NCI-H526 treated with DMSO at 0.1 percent for 48 hours (cell line): ENCODE data around the gene DNASE1L1.

ENCODE experiments used
- DNase-seq: peaks from one replicate; lab custom pipeline; 2025; lab: John Stamatoyannopoulos, UW

DNASE1L1 gene, protein sequence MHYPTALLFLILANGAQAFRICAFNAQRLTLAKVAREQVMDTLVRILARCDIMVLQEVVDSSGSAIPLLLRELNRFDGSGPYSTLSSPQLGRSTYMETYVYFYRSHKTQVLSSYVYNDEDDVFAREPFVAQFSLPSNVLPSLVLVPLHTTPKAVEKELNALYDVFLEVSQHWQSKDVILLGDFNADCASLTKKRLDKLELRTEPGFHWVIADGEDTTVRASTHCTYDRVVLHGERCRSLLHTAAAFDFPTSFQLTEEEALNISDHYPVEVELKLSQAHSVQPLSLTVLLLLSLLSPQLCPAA

DNA sequence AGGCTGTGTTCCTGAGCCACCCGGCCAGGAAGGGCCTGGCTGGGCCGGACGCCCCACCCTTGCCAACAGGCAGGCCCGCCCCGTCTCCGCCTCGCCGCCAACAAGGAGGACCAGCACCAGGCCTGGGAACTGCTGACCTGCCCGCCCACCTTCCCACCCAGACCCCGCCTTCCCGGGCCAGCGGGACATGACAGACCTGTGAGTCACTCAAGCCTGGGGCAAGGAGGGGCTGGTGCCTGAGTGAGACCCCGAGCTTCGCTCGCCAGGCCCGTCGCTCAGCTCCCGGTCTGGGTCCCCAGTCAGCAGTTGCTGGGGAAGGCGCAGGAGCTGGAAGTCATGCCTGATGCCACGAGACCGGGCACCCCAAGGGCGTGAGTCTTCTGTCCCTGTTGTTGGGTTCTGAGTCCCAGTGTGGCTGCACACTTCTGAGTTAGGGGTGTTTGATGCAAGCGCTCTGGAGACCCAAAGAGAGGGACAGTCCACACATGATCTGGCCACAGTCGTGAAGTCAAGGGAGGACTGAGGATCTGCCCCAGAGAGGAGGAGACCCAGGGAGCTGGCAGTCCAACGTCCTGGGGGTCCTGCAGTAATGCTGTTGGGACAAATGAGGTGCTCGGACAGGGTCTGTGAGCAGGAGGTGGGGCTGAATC, at the start of gene DNASE1L1:
DNASE1L1 (minus strand) TSS at position 33 of the 650 bp plus-strand sequence. CDS start 3,686 bp downstream, outside the sequence.
- no peak for DNase-seq

DNA sequence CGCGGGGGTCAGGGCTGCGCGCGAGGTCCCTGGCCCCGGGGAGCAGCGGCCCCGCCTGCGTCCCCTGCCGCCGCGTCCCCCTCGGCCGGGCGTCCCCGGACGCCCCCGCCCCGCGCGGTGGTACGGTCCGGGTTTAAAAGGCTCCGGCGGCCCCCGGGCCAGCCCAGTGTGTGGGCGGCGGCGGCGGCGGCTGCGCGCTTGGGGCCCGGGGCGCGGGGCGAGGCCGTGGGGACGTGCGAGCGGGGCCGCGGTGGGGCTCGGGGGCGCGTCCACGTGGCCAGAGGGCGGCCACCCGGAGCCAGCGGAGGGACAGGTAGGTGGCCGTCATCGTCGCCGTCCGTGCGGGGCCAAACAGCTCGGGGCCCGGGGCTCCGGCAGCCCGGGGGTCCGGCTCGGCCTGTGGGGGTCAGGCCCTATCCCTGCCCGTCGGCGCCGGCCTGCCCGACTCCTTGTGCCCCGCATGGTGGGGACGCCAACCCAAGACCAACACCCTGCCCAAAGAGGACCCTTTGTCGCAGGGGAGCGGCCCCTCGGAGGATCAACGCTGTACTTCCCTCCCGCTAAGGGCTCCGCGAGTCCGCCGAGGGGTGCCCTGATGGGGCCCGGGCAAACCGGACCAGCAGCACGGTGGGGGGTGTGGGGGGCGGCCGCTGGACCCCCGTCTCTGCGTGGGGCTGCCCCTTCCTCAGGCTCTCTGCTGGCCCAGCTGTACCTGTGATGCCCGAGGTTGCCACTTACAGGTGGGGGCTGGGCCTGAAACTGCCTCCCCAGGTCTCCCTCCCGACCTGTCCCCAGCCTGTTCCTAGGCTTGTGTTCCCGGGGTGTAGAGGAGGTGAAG, 49.3 kb upstream of the DNASE1L1 start, which contains the start of gene PLXNA3:
PLXNA3 (plus strand) TSS at position 166 of the 838 bp plus-strand sequence. CDS start 1,903 bp downstream, outside the sequence.
- DNase-seq = peak; percentile 24

DNA sequence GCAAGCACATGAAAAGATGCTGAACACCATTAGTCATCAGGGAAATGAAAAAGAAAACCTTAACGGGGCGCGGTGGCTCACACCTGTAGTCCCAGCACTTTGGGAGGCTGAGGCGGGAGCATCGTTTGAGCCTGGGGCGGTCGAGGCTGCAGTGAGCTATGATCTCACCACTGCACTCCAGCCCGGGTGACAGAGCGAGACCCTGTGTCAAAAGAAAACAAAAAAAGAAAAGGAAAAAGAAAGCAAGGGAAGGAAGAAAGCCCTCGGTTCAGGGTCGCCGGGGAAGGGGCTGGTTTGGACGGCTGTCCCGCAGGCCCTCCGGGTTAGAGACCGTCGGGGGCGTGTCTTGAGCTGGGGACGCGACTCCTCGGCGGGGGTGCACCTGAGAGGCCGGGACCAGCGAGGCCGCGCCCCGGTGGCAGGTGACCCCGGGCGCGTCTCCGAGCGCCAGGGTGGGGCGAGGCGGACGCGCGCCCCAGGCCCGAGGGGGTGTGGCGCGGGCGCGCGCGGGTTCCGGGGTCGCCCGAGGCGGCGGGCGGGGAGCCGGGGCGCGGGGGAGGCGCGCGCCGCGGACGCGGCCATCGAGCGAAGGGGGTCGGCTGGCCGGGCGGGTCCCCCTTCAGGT, 48.5 kb upstream of the DNASE1L1 start:
- peak; percentile 50 for DNase-seq

- DNase-seq = no peak
Measured at GRCh38 chrX:154452823-154453222, 43.8 kb upstream of the DNASE1L1 start.

DNA sequence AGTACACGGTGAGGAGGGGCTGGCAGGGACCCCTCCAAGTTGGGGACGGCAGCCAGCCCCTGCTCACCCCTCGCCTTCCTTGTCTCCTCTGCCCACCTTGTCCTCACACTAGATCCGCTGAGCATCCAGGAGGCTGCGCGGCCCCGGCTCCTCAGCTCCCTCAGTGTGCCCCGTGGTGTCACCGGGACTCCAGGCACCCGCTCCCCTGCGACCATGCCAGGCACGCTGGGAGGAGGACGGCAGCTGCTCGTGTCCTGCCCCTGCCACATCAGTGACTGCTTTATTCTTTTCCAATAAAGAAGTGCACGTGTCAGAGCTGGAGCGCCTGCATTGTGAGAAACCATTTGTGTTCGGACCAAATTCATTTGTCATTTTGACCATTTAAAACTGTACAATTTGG, 41.3 kb upstream of the DNASE1L1 start:
- DNase-seq = no peak

DNA sequence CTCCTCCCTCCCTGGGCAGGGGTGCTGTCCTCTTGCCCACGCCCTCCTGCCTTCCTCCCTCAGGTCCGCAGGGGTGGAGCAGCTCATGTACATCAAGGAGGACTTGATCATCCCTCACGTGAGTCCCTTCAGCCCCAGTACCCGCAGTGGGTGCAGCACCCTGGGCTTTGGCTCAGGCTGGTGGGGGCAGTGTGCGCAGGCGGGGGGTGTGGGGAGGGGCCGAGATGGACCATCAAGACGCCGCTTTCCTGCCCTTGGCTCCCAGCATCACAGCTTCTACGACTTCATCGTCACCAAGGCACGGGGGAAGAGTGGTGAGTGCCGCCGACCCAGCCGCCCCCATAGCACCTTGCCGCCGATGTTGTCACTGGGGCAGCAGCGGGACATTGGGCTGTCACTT, 40.6 kb upstream of the DNASE1L1 start:
- DNase-seq = no peak

DNA sequence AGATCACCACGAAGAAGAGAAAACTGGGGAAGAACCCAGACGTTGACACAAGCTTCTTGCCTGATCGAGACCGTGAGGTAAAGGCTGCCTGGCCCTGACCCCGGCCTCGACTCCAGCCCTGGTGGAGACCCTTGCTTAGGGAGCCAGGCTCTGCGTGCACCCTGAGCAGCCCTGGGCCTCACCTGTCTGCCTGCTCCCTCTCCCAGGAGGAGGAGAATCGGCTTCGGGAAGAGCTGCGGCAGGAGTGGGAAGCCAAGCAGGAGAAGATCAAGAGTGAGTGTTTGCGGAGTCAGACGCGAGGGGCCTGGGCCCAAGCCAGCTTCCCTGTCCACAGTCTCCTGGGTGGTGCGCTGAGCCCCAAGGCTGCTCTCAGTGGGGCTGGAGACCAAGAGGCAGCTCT, 39.4 kb upstream of the DNASE1L1 start:
- DNase-seq = no peak

GRCh38 chrX:154446430-154446829, 37.4 kb upstream of the DNASE1L1 start:
- DNase-seq = no peak

DNA sequence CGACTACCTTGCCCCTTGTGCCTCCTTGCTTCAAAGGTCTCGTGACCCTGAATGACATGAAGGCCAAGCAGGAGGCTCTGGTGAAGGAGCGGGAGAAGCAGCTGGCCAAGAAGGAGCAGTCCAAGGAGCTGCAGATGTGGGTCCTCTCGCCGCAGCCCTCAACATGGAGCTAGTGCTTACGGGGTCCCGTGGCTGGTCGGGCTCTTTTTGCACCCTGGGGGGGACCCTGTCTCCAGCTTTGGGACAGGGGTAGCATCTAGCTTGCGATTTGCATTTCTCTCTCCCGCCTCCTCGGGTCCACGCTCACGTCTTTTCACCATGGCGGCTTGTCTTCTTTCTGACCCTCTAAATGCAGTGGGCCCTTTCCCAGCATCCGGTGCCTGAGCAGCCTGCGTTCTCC, 36.7 kb upstream of the DNASE1L1 start:
- no peak for DNase-seq

GRCh38 chrX:154444755-154445246, 35.7 kb upstream of the DNASE1L1 start:
- DNase-seq = no peak

GRCh38 chrX:154443992-154444754, 35.1 kb upstream of the DNASE1L1 start, which contains the start of gene FAM50A:
TSS of gene FAM50A (plus strand) at chrX:154444141. CDS start at chrX:154444236, 95 bp downstream.
- peak; percentile 63 for DNase-seq

- no peak for DNase-seq
Measured at GRCh38 chrX:154443479-154443910, 34.4 kb upstream of the DNASE1L1 start.

- no peak for DNase-seq
Measured at GRCh38 chrX:154441984-154442707, 33.1 kb upstream of the DNASE1L1 start.

DNA sequence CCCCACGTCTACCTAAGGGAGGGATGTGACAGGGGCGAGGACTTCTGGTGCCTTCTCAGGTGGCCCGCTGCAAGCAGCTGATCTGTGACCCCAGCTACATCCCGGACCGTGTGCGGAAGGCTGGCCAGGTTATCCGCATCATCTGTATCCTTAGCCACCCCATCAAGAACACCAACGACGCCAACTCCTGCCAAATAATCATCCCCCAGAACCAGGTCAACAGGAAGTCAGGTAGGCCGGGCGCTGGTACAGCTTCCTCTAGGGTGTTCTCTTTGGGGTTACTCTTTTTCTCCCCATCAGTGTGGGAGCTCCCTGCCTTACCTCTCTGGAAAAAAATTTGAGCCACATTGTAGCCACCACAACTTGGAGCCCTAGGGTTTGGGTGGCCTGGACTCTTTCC, 32.5 kb upstream of the DNASE1L1 start:
- DNase-seq = no peak

DNA sequence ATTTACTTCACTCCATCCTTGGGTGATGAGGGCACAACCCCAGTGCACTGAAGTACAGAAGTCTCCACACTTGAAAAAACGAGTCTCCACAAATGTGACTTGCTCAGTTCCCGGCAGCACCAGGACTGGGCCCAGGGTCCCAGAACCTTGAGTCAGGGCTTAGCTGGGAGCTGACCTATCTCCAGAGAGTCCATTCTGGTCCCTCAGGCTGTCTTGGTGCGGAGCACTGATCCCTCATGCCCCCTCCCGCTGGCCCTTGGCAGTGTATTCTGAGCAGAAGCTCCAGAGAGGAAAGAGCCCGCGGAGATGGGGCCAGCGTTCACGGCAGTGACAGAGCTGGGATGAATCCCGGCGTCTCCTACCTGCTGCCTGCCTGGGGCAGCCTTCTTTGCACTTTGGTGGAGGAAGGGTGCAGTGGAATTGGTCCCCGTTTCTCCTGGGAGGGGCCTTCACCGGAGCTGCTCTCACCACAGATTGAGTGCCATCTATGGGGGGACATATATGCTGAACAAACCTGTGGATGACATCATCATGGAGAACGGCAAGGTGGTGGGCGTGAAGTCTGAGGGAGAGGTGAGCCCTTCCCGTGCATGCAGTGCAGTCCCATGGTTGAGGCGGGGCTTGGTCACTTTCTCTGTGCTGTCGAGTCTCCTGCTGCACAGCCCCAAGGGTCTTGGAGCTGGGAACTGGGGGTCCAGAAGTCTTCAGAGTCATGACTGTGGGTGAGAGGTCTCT, 31.7 kb upstream of the DNASE1L1 start:
- no peak for DNase-seq

DNA sequence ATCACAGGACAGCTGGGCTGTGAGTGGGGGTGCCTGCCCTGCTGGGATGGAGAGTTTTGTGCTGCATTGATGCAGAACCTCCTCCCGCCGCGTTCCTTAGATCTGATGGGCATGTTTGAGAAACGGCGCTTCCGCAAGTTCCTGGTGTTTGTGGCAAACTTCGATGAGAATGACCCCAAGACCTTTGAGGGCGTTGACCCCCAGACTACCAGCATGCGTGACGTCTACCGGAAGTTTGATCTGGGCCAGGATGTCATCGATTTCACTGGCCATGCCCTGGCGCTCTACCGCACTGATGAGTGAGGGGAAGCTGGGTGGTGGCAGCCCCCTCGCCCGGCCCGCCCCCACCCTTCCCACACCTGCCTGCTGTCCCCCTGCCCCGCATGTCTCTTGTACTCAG, 30.8 kb upstream of the DNASE1L1 start:
- DNase-seq = no peak

- DNase-seq = no peak
Measured at GRCh38 chrX:154437971-154438893, 29.2 kb upstream of the DNASE1L1 start.

GRCh38 chrX:154436983-154437752, 28.1 kb upstream of the DNASE1L1 start, which contains the start of gene GDI1:
TSS of gene GDI1 (plus strand) at chrX:154437154. CDS start at chrX:154437255, 101 bp downstream.
- peak; percentile 53 for DNase-seq
